H9 (cell line): ENCODE results near the gene PARP1. TPM values are rescaled to one million over a fixed set of nuclear protein-coding genes. Genes with fewer than 3 reads are reported as not detected.

ENCODE experiments used
- DNase-seq: peaks from one replicate; pipeline ENCODE4 v3.0.0-alpha.2; 2017
- H2AFZ ChIP-seq: one replicate; pipeline ENCODE4 v1.6.1; 2013; ENCODE audit warnings: mild to moderate bottlenecking, low read length, control low read depth, moderate library complexity
- H2AK5ac ChIP-seq: 2 replicates; pipeline ENCODE4 v1.6.1; 2013; ENCODE audit warnings: low read length, control low read depth, mixed read lengths; ENCODE audit not compliant: insufficient read length
- H2BK120ac ChIP-seq: one replicate; pipeline ENCODE4 v1.6.1; 2013; ENCODE audit warnings: low read depth, mild to moderate bottlenecking, low read length, control low read depth, inconsistent platforms; ENCODE audit not compliant: poor library complexity, severe bottlenecking
- H2BK12ac ChIP-seq: 2 replicates; pipeline ENCODE4 v1.6.1; 2013; ENCODE audit warnings: low read length, control low read depth, mixed read lengths, low read depth; ENCODE audit not compliant: insufficient read length
- H2BK15ac ChIP-seq: 2 replicates; pipeline ENCODE4 v1.6.1; 2013; ENCODE audit warnings: low read depth, low read length, control low read depth
- H2BK20ac ChIP-seq: one replicate; pipeline ENCODE4 v1.6.1; 2013; ENCODE audit warnings: low read depth, mild to moderate bottlenecking, low read length, control low read depth, inconsistent platforms; ENCODE audit not compliant: poor library complexity, severe bottlenecking
- H2BK5ac ChIP-seq: 2 replicates; pipeline ENCODE4 v1.6.1; 2013; ENCODE audit warnings: low read length, control low read depth, mixed read lengths; ENCODE audit not compliant: insufficient read length
- H3K14ac ChIP-seq: 2 replicates; pipeline ENCODE4 v1.6.1; 2013; ENCODE audit warnings: low read length, control low read depth; ENCODE audit not compliant: insufficient read depth
- H3K18ac ChIP-seq: 2 replicates; pipeline ENCODE4 v1.6.1; 2013; ENCODE audit warnings: low read depth, mild to moderate bottlenecking, mixed read lengths, low read length, control low read depth; ENCODE audit not compliant: insufficient read length
- H3K23ac ChIP-seq: 2 replicates; pipeline ENCODE4 v1.6.1; 2013; ENCODE audit warnings: low read length, control low read depth, mixed read lengths, low read depth; ENCODE audit not compliant: insufficient read length
- H3K23me2 ChIP-seq: 2 replicates; pipeline ENCODE4 v1.6.1; 2013; ENCODE audit warnings: low read depth, mild to moderate bottlenecking, mixed read lengths, low read length, control low read depth; ENCODE audit not compliant: insufficient read length, poor library complexity, severe bottlenecking
- H3K27ac ChIP-seq: 2 replicates; pipeline ENCODE4 v1.5.1; 2013; ENCODE audit warnings: low read length, control low read depth, mixed read lengths, low read depth; ENCODE audit not compliant: insufficient read length
- H3K27me3 ChIP-seq: 2 replicates; pipeline ENCODE4 v1.6.1; 2013; ENCODE audit warnings: low read length, control low read depth, inconsistent platforms; ENCODE audit not compliant: insufficient read depth
- H3K4ac ChIP-seq: 2 replicates; pipeline ENCODE4 v1.6.1; 2013; ENCODE audit warnings: low read depth, mild to moderate bottlenecking, control low read depth, inconsistent platforms, low read length, moderate library complexity
- H3K4me1 ChIP-seq: 2 replicates; pipeline ENCODE4 v1.6.1; 2013; ENCODE audit warnings: low read length, control low read depth, inconsistent platforms; ENCODE audit not compliant: insufficient read depth
- H3K4me2 ChIP-seq: 2 replicates; pipeline ENCODE4 v1.6.1; 2013; ENCODE audit warnings: low read length, control low read depth, mixed read lengths; ENCODE audit not compliant: insufficient read length, insufficient read depth
- H3K56ac ChIP-seq: 2 replicates; pipeline ENCODE4 v1.6.1; 2013; ENCODE audit warnings: low read depth, mild to moderate bottlenecking, mixed read lengths, low read length, control low read depth; ENCODE audit not compliant: insufficient read length
- H3K79me1 ChIP-seq: 2 replicates; pipeline ENCODE4 v1.6.1; 2013; ENCODE audit warnings: low read depth, mild to moderate bottlenecking, moderate library complexity, low read length, control low read depth, inconsistent platforms; ENCODE audit not compliant: insufficient read depth, poor library complexity, severe bottlenecking
- H3K79me2 ChIP-seq: 2 replicates; pipeline ENCODE4 v1.6.1; 2013; ENCODE audit warnings: low read length, control low read depth, inconsistent platforms; ENCODE audit not compliant: insufficient read depth
- H3K9ac ChIP-seq: 2 replicates; pipeline ENCODE4 v1.6.1; 2013; ENCODE audit warnings: low read length, control low read depth, mixed read lengths; ENCODE audit not compliant: insufficient read length; ENCODE audit errors: extremely low read depth
- H3K9me3 ChIP-seq: one replicate; pipeline ENCODE4 v1.6.1; 2013; ENCODE audit warnings: low read depth, low read length, inconsistent platforms; ENCODE audit not compliant: control insufficient read depth
- H3T11ph ChIP-seq: one replicate; pipeline ENCODE4 v1.6.1; 2013; ENCODE audit warnings: mild to moderate bottlenecking, low read length, control low read depth, inconsistent platforms
- H4K20me1 ChIP-seq: one replicate; pipeline ENCODE4 v1.6.1; 2013; ENCODE audit not compliant: control insufficient read depth, insufficient read length, insufficient read depth
- H4K5ac ChIP-seq: 2 replicates; pipeline ENCODE4 v1.6.1; 2013; ENCODE audit warnings: low read depth, mild to moderate bottlenecking, mixed read lengths, low read length, control low read depth; ENCODE audit not compliant: insufficient read length
- H4K8ac ChIP-seq: replicated peaks from 2 replicates; pipeline ENCODE4 v1.6.1; 2013; ENCODE audit warnings: low read length, control low read depth, mixed read lengths, low read depth; ENCODE audit not compliant: insufficient read length
- H4K91ac ChIP-seq: 2 replicates; pipeline ENCODE4 v1.6.1; 2013; ENCODE audit warnings: low read depth, mild to moderate bottlenecking, moderate library complexity, mixed read lengths, low read length, control low read depth; ENCODE audit not compliant: insufficient read length
- H3K27ac Mint-ChIP-seq, 3 experiments: 2 replicates in 2 of 3; 3 replicates in 1 of 3; pipeline ENCODE4 v1.8.0; 2020 to 2021; ENCODE audit warnings: mixed read lengths in 3 of 3, mild to moderate bottlenecking in 1 of 3, moderate library complexity in 1 of 3
- H3K27me3 Mint-ChIP-seq: 2 replicates; pipeline ENCODE4 v1.8.0; 2021; ENCODE audit warnings: low read depth, mild to moderate bottlenecking, moderate library complexity, mixed read lengths
- H3K36me3 Mint-ChIP-seq, 3 experiments: 2 replicates in 2 of 3; 3 replicates in 1 of 3; pipeline ENCODE4 v1.8.0; 2020 to 2021; ENCODE audit warnings: low read depth in 3 of 3, mixed read lengths in 3 of 3; ENCODE audit not compliant: insufficient read depth in 1 of 3
- H3K4me1 Mint-ChIP-seq, 2 experiments: 2 replicates each; pipeline ENCODE4 v1.8.0; 2020; ENCODE audit warnings: mixed read lengths in 2 of 2
- H3K4me3 Mint-ChIP-seq, 2 experiments: 2 replicates in 1 of 2; 3 replicates in 1 of 2; pipeline ENCODE4 v1.8.0; 2020 to 2021; ENCODE audit warnings: mild to moderate bottlenecking in 2 of 2, mixed read lengths in 2 of 2, moderate library complexity in 1 of 2
- H3K9me3 Mint-ChIP-seq, 2 experiments: 2 replicates in 1 of 2; 3 replicates in 1 of 2; pipeline ENCODE4 v1.8.0; 2020; ENCODE audit warnings: mild to moderate bottlenecking in 2 of 2, mixed read lengths in 2 of 2, moderate library complexity in 1 of 2
- CTCF ChIP-seq: fragments of 200-600 bp; sonication (generic); conservative IDR thresholded peaks from 3 replicates; pipeline ENCODE4 v1.8.0; 2021; ENCODE audit warnings: antibody characterized with exemption, mild to moderate bottlenecking
- WGBS: extraction: QIAGEN DNeasy Blood & Tissue Kit; methylation state at CpG from one replicate; pipeline ENCODE4 v1.1.7; 2013; ENCODE audit warnings: missing lambda C conversion rate, low lambda C conversion rate, mixed read lengths; ENCODE audit not compliant: insufficient read length; ENCODE audit errors: extremely low coverage; 5-methylcytosine and 5-hydroxymethylcytosine counted together
- total RNA-seq: library from RNA; stranded (reverse); gene quantifications from 2 replicates; pipeline ENCODE4 v1.2.1, GENCODE V29; 2021

The PARP1 gene
- total RNA-seq, 1 experiment from 2014 or later: 337 TPM

DNA sequence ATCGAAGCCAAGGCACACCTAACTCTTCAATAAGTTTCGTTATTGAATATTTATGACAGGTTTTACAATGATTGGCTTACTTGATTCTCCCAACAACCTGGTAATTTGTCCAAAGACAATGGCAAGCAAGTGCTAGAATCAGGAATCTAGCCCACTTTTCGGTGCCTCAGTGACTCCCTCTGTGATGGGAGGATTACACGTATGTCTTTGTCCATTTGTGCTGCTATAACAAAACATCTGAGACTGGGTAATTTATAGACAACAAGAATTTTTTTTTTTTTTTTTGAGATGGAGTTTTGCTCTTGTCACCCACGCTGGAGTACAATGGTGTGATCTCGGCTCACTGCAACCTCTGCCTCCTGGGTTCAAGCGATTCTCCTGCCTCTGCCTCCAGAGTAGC is 96.5 kb downstream of the PARP1 start:
- peaks cover 21% of the 10 kb centered on the region for H3K27me3 Mint-ChIP-seq
- no peak overlapping the region for H3K56ac ChIP-seq
- no peak overlapping the region for H2BK15ac ChIP-seq
- H4K20me1 ChIP-seq: no peaks in the 10 kb centered on the region
- H2BK120ac ChIP-seq: no peak overlapping the region
- H3K9ac ChIP-seq: no peak overlapping the region
- H3K23ac ChIP-seq: no peak overlapping the region
- no peak overlapping the region for H4K5ac ChIP-seq
- H3K79me2 ChIP-seq: peaks cover 5% of the 10 kb centered on the region; the same call in 1 of the 2 replicates
- H3K4ac ChIP-seq: no peak overlapping the region
- no peaks in the 10 kb centered on the region; the same call in 1 of the 2 replicates for H3K27me3 ChIP-seq
- H3K9me3 ChIP-seq: no peaks in the 10 kb centered on the region
- peaks cover 18% of the 10 kb centered on the region in 2 experiments for H3K4me1 Mint-ChIP-seq
- H3K9me3 Mint-ChIP-seq: no peaks in the 10 kb centered on the region
- no peak overlapping the region for H3K27ac ChIP-seq
- no peak overlapping the region for H2AK5ac ChIP-seq
- peaks cover 4% of the 10 kb centered on the region for H3K79me1 ChIP-seq
- no peak overlapping the region for H3K4me2 ChIP-seq
- H2BK20ac ChIP-seq: no peak overlapping the region
- H3K36me3 Mint-ChIP-seq: no peaks in the 10 kb centered on the region
- WGBS: no CpG with 5 or more reads among the region's 7 CpGs
- H3K18ac ChIP-seq: no peak overlapping the region
- no peak overlapping the region for H2BK12ac ChIP-seq
- no peak overlapping the region for H3T11ph ChIP-seq
- peaks cover 11% of the 10 kb centered on the region for H3K23me2 ChIP-seq
- H2BK5ac ChIP-seq: no peak overlapping the region
- no peak overlapping the region for H4K91ac ChIP-seq
- H3K14ac ChIP-seq: no peak overlapping the region
- DNase-seq: no peak
- H3K4me3 Mint-ChIP-seq: no peak overlapping the region
- peaks cover 3% of the 10 kb centered on the region; the same call in 1 of the 2 replicates for H3K4me1 ChIP-seq
- TF ChIP-seq CTCF: no peak
- H3K27ac Mint-ChIP-seq: no peak overlapping the region
- no peak overlapping the region for H2AFZ ChIP-seq
- H4K8ac ChIP-seq: no peak overlapping the region

Other genes with a start within 250 kb of the PARP1 start
- 30.6 and 30.8 TPM in 2 replicates for gene ACBD3, start 221.4 kb downstream of the PARP1 start, total RNA-seq
- gene MIXL1, start 184.4 kb downstream of the PARP1 start, total RNA-seq: 4.7 and 4.9 TPM in 2 replicates
- gene LIN9, start 98.9 kb downstream of the PARP1 start, total RNA-seq: 9.5 TPM in 2 replicates
- gene STUM, start 140.7 kb upstream of the PARP1 start, total RNA-seq: 0.09 and 0.11 TPM in 2 replicates